Measurements from ENCODE around the gene COX6A2.
"Not testable (repeated sequence)": the region's sequence is repeated elsewhere in the genome, so short reads cannot be mapped to it uniquely, and the experiment has no call there.

The COX6A2 gene

DNA sequence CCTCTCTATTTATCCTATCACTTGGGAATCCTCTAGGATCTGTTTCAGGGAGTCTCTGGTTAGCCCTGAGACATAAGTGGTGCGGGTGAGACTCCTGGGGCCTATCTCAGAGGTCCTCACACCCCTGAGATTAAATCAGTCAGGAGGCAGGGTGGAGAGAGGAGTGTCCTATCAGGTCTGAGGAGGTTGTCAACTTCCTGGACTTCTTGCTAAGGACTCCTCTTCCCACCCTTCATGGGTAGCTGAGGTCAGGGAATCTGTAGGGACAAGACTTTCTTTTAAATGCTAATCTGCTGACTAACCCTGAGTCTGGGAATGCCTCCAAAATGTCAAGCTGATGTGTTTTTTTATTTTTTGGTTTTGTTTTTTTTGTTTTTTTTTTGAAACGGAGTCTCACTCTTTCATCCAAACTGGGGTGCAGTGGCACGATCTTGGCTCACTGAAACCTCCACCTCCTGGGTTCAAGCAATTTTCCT, 24.5 kb upstream of the COX6A2 start:
- no peak overlapping the region for H3K4me2 ChIP-seq (ENCODE audit: low read depth, low read length, poor library complexity, severe bottlenecking)
- no peak overlapping the region for H3K9ac ChIP-seq (ENCODE audit: low read depth, low read length, poor library complexity, severe bottlenecking)
- no peak overlapping the region for H3K4me3 ChIP-seq (ENCODE audit: low read length, poor library complexity, severe bottlenecking)
- no peaks in the 10 kb centered on the region for H3K9me3 ChIP-seq (ENCODE audit: insufficient read depth, low read depth, low read length)
- H3F3A ChIP-seq (ENCODE audit: low read depth): peaks cover under 1% of the 10 kb centered on the region; the same call in 1 of the 2 replicates
- no peak overlapping the region for H2AFZ ChIP-seq (ENCODE audit: low read length)
- H3K27me3 ChIP-seq (ENCODE audit: insufficient read depth, low read length, poor library complexity, severe bottlenecking): no peaks in the 10 kb centered on the region
- peaks cover 28% of the 10 kb centered on the region for H3K79me2 ChIP-seq (ENCODE audit: insufficient read depth, low read length)
- H3K4me1 ChIP-seq (ENCODE audit: insufficient read depth, low read length, poor library complexity, severe bottlenecking): peaks cover 32% of the 10 kb centered on the region
- TF ChIP-seq EZH2phosphoT487 (IDR thresholded peaks at IDR 0.05; ENCODE audit: borderline replicate concordance): no peak
- TF ChIP-seq, protein P1, sequence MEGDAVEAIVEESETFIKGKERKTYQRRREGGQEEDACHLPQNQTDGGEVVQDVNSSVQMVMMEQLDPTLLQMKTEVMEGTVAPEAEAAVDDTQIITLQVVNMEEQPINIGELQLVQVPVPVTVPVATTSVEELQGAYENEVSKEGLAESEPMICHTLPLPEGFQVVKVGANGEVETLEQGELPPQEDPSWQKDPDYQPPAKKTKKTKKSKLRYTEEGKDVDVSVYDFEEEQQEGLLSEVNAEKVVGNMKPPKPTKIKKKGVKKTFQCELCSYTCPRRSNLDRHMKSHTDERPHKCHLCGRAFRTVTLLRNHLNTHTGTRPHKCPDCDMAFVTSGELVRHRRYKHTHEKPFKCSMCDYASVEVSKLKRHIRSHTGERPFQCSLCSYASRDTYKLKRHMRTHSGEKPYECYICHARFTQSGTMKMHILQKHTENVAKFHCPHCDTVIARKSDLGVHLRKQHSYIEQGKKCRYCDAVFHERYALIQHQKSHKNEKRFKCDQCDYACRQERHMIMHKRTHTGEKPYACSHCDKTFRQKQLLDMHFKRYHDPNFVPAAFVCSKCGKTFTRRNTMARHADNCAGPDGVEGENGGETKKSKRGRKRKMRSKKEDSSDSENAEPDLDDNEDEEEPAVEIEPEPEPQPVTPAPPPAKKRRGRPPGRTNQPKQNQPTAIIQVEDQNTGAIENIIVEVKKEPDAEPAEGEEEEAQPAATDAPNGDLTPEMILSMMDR (conservative IDR thresholded peaks at IDR 0.05; ENCODE audit: low read length): no peak
- H3K9me2 ChIP-seq (replicated peaks; ENCODE audit: low read depth, low read length): no peaks in the 10 kb centered on the region
- peaks cover 24% of the 10 kb centered on the region for H4K20me1 ChIP-seq (ENCODE audit: insufficient read depth, low read length, poor library complexity, severe bottlenecking)
- no peaks in the 10 kb centered on the region for H3K36me3 ChIP-seq (ENCODE audit: insufficient read depth, low read length)

DNA sequence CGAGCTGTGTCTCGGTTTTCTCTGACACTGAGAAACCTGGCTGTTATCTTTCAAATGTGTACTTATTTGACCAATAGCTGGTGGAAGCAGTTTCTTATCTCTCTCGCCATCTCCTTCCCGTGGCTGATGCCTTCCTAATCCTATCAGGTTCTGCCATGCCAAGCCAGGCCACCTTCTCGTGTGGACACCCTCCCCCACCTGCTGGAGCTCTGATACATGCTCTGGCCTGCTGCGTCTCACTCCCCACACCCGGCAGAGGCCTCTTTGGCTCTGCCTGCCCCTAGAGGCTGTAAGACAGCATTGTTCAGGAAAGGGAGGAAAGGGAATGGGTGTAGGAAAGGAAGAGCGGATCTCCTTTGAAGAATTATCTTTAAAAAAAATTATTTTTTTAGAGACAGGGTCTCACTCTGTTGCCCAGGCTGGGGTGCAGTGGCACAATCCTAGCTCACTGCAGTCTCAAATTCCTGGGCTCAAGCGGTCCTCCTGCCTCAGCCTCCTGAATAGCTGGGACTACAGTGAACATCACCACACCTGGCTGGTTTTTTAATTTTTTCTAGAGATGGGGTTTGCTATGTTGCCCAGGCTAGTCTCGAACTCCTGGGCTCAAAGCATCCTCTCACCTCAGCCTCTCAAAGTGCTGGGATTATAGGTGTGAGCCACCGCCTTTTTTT, 23.7 kb upstream of the COX6A2 start:
- no peak overlapping the region for H3K4me2 ChIP-seq (ENCODE audit: low read depth, low read length, poor library complexity, severe bottlenecking)

DNA sequence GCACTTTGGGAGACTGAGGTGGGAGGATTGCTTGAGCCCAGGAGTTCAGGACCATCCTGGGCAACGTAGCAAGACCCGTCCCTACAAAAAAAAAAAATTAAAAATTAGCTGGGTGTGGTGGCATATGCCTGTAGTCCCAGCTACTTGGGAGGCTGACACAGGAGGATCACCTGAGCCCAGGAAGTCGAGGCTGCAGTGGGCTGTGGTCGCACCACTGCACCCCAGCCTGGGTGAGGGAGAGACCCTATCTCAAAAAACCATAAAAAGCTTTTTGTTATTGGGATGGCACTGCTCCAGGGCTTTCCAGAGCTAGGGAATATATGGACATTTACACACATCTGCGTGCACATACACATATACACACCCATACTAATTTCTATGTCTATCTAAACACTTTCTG, 23.0 kb upstream of the COX6A2 start:
- H2AFZ ChIP-seq (ENCODE audit: low read length): no peak overlapping the region
- H3K27me3 ChIP-seq (ENCODE audit: insufficient read depth, low read length, poor library complexity, severe bottlenecking): no peaks in the 10 kb centered on the region
- H3F3A ChIP-seq (ENCODE audit: low read depth): no peaks in the 10 kb centered on the region
- H4K20me1 ChIP-seq (ENCODE audit: insufficient read depth, low read length, poor library complexity, severe bottlenecking): peaks cover 9% of the 10 kb centered on the region
- no peaks in the 10 kb centered on the region; the same call in 1 of the 2 replicates for H3K9me3 ChIP-seq (ENCODE audit: insufficient read depth, low read depth, low read length)
- no peak overlapping the region for H3K4me3 ChIP-seq (ENCODE audit: low read length, poor library complexity, severe bottlenecking)
- H3K9me2 ChIP-seq (replicated peaks; ENCODE audit: low read depth, low read length): no peaks in the 10 kb centered on the region
- H3K9ac ChIP-seq (ENCODE audit: low read depth, low read length, poor library complexity, severe bottlenecking): no peak overlapping the region
- TF ChIP-seq, protein P1 (conservative IDR thresholded peaks at IDR 0.05; ENCODE audit: low read length): no peak
- no peak for TF ChIP-seq EZH2phosphoT487 (IDR thresholded peaks at IDR 0.05; ENCODE audit: borderline replicate concordance)
- peaks cover 19% of the 10 kb centered on the region for H3K4me1 ChIP-seq (ENCODE audit: insufficient read depth, low read length, poor library complexity, severe bottlenecking)
- no peaks in the 10 kb centered on the region for H3K36me3 ChIP-seq (ENCODE audit: insufficient read depth, low read length)
- peaks cover 14% of the 10 kb centered on the region for H3K79me2 ChIP-seq (ENCODE audit: insufficient read depth, low read length)
- no peak overlapping the region for H3K4me2 ChIP-seq (ENCODE audit: low read depth, low read length, poor library complexity, severe bottlenecking)

More for the DNA sequence above, 23.7 kb upstream of the COX6A2 start:
- no peak for TF ChIP-seq EZH2phosphoT487 (IDR thresholded peaks at IDR 0.05; ENCODE audit: borderline replicate concordance)
- TF ChIP-seq, protein P1 (conservative IDR thresholded peaks at IDR 0.05; ENCODE audit: low read length): peak; percentile 64
- peaks cover 24% of the 10 kb centered on the region for H3K4me1 ChIP-seq (ENCODE audit: insufficient read depth, low read length, poor library complexity, severe bottlenecking)
- peaks cover 15% of the 10 kb centered on the region for H4K20me1 ChIP-seq (ENCODE audit: insufficient read depth, low read length, poor library complexity, severe bottlenecking)
- H3K9ac ChIP-seq (ENCODE audit: low read depth, low read length, poor library complexity, severe bottlenecking): no peak overlapping the region
- H2AFZ ChIP-seq (ENCODE audit: low read length): no peak overlapping the region
- peaks cover 20% of the 10 kb centered on the region for H3K79me2 ChIP-seq (ENCODE audit: insufficient read depth, low read length)
- H3K9me3 ChIP-seq (ENCODE audit: insufficient read depth, low read depth, low read length): no peaks in the 10 kb centered on the region
- no peaks in the 10 kb centered on the region for H3K9me2 ChIP-seq (replicated peaks; ENCODE audit: low read depth, low read length)
- H3K36me3 ChIP-seq (ENCODE audit: insufficient read depth, low read length): no peaks in the 10 kb centered on the region
- no peaks in the 10 kb centered on the region for H3K27me3 ChIP-seq (ENCODE audit: insufficient read depth, low read length, poor library complexity, severe bottlenecking)
- no peaks in the 10 kb centered on the region for H3F3A ChIP-seq (ENCODE audit: low read depth)
- no peak overlapping the region for H3K4me3 ChIP-seq (ENCODE audit: low read length, poor library complexity, severe bottlenecking)

DNA sequence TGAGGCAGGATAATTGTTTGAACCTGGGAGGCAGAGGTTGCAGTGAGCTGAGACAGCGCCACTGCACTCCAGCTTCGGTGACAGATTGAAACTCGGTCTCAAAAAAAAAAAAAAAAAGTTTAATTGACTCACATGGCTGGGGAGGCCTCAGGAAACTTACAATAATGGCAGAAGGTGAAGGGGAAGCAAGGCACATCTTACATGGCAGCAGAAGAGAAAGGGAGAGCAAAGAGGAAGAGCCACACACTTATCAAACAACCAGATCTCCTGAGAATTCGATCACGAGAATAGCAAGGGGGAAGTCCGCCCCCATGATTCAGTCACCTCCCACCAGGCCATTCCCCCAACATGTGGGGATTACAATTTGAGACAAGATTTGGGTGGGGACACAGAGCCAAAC, 17.8 kb upstream of the COX6A2 start:
- not testable (repeated sequence) for H3F3A ChIP-seq (ENCODE audit: low read depth); H3K9ac ChIP-seq (ENCODE audit: low read depth, low read length, poor library complexity, severe bottlenecking); H2AFZ ChIP-seq (ENCODE audit: low read length); H3K4me1 ChIP-seq (ENCODE audit: insufficient read depth, low read length, poor library complexity, severe bottlenecking); H4K20me1 ChIP-seq (ENCODE audit: insufficient read depth, low read length, poor library complexity, severe bottlenecking); H3K9me3 ChIP-seq (ENCODE audit: insufficient read depth, low read depth, low read length); H3K36me3 ChIP-seq (ENCODE audit: insufficient read depth, low read length); H3K79me2 ChIP-seq (ENCODE audit: insufficient read depth, low read length); H3K4me3 ChIP-seq (ENCODE audit: low read length, poor library complexity, severe bottlenecking); H3K9me2 ChIP-seq (replicated peaks; ENCODE audit: low read depth, low read length); H3K4me2 ChIP-seq (ENCODE audit: low read depth, low read length, poor library complexity, severe bottlenecking); H3K27me3 ChIP-seq (ENCODE audit: insufficient read depth, low read length, poor library complexity, severe bottlenecking)
